Measurements from ENCODE around the gene EYA4.

GRCh38 chr6:133350928-133351327, 109.8 kb downstream of the EYA4 start:
- no peak for TF ChIP-seq CTCF (IDR thresholded peaks at IDR 0.05)
- no peak for TF ChIP-seq POLR2A (IDR thresholded peaks at IDR 0.05)
